SH-SY5Y (cell line): ENCODE results near the gene DIO2.

Source experiments
- GATA2 ChIP-seq: IDR thresholded peaks from 2 replicates; pipeline ENCODE4 v1.6.1; 2011; ENCODE audit warnings: mild to moderate bottlenecking, low read depth, low read length
- GATA3 ChIP-seq: IDR thresholded peaks from 2 replicates; pipeline ENCODE4 v1.6.1; 2011; ENCODE audit warnings: low read depth, mild to moderate bottlenecking, low read length, moderate library complexity

DIO2 gene

DNA sequence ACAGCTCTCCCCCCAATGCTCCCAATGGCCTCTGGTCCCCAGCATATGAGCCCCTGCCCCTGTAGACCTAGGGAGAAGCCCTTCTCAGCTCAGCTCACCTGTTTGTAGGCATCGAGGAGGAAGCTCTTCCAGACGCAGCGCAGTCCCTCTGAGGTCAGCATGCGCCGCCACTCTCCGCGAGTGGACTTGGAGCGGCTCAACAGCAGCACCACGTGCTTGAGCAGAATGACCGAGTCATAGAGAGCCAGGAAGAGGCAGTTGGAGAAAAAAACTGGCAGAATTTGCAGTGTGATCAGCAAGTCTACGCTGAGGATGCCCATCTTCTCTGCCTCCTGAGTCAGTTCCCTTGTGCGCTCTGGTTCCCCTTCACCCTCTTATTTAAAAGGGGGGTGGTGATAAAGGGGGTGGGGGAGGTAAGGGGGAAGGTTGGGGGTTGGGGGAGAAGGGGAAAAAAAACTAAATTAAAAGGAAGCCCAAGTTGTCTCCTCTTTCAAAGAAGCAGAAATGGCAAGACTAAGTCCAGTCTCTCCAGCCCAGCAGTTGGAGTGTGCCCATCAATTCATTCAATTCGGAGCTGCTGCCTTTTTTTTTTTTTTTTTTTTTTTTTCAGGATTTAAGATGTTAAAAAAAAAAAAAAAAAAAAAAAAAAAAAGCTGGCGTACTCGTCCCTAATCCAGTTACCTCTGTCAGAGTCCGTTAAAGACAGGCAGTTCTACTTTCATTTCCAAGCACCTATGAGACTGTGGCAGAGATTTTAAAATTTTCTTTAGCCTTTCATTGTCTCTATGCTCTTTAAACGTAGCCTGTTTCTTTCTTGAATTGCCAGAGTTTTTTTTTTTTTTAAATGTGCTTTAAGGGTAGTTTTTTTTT, at the start of gene DIO2:
DIO2 (minus strand) TSS at position 352 of the 870 bp plus-strand sequence; CDS start at position 320, 32 bp downstream.
- TF ChIP-seq GATA3 (no peak), GATA2 (no peak)

DNA sequence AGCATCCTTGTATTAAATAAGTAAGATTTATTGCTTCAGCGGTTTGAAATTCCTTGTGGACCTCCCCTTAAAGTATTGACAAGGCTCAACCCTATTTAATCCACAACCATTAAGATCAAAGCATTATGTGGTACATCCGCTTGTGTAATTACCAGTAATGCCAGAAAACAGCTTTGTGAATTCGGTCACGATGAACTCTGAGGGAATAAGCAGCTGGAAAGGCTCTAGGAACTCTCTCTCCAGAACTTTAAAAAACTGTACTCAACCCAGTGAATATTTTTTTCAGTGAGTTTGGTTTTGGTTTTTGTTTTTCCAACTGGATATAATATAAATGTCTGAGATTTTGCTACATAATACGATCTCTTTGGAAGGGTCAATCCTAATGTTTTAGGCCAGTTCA, 49.3 kb upstream of the DIO2 start:
- TF ChIP-seq GATA3 (no peak), GATA2 (no peak)

DNA sequence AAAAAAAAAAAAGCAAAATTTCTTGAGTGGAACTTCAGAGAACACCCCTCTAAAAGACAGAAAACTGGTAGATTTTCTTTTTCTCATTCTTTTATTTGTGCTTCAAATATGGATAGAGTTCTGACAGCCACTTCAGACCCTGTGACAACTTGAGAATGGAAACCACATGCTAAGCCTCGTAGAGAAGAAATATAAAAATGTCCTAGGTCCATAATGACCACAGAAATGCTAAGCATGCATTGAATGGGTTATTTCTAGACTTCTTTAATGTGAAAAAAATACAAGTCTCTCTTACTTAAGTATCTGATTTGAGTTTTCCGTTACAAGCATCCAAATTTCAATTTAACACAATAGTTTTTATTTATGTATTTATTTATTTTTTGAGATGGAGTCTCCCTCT, 28.3 kb upstream of the DIO2 start:
- TF ChIP-seq GATA3 (no peak), GATA2 (no peak)

DNA sequence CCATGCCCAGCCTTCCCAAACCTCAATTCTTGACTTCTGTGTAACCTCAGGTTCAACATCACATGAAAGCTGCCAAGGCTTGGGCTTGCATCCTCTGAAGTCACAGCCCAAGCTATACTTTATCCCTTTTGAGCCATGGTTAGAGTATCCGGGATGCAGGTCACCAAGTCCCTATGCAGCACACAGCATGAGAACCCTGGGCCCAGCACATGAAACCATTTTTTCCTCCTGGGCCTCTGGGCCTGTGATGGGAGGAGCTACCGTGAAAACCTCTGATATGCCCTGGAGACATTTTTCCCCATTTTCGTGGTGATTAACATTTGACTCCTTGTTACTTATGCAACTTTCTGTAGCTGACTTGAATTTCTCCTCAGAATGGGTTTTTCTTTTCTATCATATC, 25.8 kb upstream of the DIO2 start:
- no peak for TF ChIP-seq GATA2

DNA sequence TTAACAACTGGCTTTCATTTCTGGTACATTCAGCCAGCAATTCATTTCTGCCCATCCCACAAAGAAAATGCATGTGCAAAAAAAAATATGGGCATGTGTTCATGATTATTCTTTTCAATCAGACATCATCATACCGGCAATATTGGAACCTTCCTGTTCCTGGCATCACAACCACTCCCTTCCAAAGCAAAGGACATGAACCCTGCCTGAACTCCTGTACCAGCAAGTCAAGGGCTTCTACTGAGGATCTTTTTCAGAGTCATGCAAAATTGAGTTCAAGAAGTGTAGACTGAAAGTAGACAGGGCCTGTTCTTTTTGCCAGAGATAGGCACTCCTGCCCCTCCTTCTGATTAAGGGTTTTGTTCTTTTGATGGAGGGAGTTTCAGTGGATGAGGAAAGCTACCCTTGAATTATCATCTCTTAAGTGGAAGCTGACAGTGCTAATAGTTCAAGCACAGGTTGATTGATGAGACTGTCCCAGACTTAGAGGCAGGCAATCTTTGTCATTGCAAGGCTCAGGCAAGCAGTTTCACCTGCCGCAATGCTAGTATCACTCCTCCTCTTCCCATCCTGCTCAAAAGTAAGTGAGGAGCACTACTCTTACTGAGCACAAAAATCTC, 22.3 kb upstream of the DIO2 start:
- TF ChIP-seq GATA2 (no peak), GATA3 (no peak)

DNA sequence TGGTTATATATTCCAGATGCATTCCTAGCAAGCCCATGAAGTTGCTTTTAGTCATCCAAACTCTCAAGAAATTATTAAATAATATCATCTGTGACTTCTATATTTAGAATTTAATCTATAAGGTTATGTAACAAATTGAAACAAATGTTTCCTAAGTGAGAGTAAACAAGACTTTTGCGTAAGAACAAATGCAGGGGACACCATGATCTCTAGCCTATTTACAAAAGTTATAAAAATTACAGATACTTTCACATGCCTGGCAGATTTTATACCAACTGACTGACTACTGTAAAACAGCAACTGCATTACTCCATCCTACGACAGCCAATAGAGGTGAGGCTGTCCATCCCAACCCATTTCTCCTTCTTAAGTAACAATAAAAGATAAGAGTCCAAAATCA, 20.4 kb upstream of the DIO2 start:
- TF ChIP-seq GATA2 (no peak), GATA3 (no peak)

DNA sequence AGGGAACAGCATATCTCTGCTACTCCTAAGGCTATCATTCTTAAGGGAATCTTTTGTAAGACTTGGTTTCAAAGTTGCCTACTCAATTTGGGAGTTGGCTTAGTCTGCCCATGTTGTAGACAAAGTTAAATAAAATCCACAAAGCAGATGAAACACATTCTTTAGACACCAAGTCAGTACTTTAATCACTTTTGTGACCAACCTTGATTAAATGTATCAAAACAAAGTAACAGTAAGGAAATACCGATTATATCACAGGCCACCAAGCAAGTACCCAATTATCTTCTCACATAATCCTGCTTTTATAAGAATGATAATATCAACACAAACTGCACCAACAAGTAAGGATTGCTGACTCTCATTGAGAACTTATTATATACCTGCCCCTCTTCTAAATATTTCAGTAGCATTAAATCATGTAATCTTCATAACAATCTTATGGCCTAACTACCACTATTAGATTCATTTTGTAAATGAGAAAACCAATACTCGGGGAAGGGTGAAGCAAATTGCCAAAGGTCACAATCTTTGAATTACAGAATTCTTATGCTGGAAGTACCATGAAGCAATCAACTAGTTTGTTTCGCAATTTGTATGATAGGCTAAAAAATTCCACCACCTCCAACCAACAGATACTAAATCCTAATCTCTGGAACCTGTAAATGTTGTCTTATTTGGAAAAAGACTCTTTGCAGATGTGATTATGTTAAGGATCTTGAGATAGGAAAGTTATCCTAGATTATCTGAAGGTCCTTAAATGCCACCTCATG, 12.6 kb upstream of the DIO2 start:
- TF ChIP-seq GATA3: no peak
- TF ChIP-seq GATA2: no peak

DNA sequence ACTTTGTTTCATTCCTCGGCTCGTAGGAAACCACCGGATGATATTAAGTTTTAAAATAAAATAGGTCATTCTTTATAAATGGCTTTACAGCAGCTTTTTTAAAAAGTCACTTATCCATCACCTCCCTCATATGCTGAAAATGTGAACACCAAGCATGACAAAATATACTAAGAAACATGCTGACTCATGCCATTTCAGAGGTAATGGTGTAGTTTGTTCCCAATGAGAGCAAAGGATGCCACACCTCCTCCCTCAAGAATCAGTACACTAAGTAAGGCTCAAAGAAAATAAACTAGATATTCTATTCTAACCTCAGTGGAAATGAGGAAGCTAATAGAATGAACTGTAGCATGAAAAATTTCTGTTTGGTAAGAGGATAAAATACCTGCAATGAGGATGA, 5.5 kb upstream of the DIO2 start:
- no peak for TF ChIP-seq GATA2
- no peak for TF ChIP-seq GATA3

DNA sequence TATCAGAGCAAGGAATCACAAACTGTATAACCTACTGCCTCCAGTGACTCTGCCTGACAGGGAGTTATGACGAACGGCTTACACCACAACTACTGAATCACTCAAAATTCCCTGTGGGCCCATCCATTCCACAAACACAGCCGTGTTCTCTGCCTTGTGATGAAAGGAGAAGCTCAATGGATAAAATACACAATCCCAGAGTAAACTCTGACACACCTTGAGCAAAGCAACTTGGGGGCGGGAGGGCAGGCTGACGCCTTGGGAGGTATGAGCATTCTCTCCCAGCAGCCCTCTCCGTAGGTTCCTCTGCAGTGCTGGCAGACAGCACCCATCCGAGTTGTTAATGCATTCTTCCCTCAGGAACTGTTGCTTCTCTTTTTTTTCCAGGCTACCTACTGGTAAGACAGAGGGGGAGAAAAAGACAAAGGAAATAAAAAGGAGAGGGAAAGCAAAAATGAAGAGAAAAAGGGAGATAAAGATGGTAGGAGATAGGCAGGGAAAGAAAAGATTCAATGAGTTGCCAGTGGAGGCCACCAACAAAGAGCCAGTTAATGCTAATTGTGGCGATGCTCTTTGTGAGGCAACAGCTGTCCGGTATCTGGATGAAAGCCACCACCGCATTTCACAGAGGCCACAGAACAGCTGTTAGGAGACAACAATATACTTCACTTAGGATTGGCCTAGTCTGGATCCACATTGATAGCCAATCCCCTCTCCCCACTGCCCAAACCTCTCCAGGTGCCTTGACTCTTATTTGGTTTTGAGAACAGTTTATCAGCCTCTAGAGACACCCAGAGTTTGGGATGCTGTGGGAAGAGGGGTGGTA, 4.7 kb upstream of the DIO2 start:
- TF ChIP-seq GATA3 (no peak), GATA2 (0 out of 2 replicates have a peak, but pooled peaks have one; percentile 8)

DNA sequence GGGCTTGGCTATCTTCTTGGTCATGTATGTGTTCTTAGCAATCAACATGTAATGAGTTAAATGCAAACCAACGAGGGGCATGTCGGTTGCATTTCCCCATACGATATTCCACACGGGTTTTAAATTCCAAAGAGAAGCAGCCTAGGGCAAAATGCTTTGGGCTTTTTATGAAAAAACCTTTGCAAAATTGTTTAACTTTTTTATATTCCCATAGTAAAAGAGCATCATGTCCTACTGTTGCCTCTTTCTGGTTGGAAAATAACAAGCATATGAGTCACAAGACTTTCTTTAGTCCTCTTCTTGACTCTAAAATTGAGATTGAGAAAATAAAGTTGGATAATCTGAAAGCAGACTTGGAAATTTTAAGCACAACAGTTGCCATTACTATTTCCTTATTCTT, 3.8 kb upstream of the DIO2 start:
- TF ChIP-seq GATA3 (no peak), GATA2 (no peak)

DNA sequence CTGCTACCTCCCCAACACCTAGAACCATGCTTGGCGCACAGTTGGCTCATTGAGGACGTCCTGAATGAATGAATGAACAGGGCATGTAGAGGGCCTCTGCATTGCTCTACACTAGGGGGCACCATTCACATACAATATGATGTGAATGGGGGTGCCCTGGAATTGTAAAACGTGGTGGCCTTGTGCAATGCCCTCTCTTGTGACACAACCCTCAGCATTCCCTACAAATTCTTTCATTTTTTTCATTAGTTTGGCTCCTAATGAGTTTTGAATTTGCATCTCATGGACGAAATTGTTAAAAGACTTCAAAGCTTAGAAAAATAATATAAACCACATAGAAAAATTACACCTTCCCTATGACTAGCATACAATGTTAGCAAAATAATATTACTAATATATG, 2.3 kb upstream of the DIO2 start:
- TF ChIP-seq GATA3 (no peak), GATA2 (no peak)

DNA sequence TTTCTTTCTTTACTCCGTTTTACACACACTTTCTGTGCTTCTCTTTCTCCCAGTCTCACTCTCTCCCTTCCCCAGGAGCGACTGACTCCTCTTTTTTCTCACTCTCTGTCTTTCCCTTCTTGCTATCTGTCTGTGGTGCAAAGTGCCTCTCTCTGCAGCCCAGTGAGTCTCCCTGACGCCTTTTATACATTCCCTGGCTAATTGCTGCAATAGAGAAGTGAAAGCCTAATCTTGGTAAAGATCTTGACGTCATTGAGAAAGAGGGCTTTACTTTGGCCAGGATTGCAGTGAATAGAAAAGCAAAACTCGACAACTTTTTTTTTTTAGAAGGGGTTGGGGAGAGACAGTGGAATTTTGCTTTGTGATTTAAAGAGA, 706 bp upstream of the DIO2 start:
- TF ChIP-seq GATA2 (peak; percentile 54), GATA3 (no peak)

DNA sequence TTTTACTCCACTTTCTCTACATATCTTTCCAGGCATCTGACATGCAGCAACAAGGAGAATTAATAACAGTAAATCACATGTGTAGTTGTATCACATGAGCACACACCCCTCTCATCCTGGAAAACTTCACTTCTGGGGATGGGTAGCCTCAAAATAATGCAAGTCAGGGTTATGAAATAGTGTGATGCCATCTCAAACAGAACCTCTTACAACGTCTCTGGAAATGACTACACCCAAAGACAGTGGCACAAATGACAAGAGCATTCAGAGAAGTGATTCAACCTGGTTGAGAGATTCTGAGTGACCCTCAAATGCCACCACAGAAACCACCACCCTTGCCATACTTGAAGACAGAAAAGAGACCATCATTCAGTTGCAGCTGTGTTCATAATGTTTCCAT, 2.8 kb downstream of the DIO2 start:
- no peak for TF ChIP-seq GATA2
- TF ChIP-seq GATA3: no peak
